ENCODE results near the gene LRRTM4.

Gene LRRTM4

DNA sequence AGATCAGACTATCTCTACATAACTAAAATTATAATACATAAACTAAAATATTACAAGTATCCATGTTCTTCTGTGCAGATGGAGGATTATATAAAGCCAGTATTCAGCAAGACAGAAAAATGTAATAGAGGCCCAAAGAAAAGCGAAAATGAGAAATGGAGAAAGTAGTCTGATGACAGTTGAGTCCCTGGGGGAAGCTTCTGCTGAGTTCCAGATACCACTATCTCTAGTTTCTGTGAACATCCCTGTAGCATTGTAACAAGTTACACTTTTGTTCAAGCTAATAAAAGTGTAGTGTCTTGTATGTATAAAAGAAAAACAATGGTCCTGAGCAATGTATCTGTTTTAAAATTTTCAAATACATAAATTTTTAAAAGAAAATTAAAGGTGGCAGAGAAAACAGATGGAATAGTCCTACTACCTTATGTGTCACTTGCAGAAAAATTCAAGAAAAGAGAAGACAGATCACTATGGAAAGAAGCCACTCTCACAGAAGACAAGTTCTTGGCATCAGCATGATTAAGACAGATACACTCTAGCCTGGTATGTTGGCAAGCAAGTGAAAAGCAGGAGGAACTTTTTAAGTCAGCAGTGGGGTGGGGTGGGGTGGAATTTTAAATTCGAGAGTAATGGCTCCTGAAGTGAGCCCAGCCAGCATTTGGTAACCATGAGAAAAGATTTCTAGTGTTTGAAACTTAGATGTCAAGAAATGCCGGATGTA is 541.9 kb downstream of the LRRTM4 start:
- DNase-seq (ENCODE audit: low read depth), result no peak
- TF ChIP-seq, protein P1, sequence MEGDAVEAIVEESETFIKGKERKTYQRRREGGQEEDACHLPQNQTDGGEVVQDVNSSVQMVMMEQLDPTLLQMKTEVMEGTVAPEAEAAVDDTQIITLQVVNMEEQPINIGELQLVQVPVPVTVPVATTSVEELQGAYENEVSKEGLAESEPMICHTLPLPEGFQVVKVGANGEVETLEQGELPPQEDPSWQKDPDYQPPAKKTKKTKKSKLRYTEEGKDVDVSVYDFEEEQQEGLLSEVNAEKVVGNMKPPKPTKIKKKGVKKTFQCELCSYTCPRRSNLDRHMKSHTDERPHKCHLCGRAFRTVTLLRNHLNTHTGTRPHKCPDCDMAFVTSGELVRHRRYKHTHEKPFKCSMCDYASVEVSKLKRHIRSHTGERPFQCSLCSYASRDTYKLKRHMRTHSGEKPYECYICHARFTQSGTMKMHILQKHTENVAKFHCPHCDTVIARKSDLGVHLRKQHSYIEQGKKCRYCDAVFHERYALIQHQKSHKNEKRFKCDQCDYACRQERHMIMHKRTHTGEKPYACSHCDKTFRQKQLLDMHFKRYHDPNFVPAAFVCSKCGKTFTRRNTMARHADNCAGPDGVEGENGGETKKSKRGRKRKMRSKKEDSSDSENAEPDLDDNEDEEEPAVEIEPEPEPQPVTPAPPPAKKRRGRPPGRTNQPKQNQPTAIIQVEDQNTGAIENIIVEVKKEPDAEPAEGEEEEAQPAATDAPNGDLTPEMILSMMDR (IDR thresholded peaks at IDR 0.05; ENCODE audit: low read length, missing control alignments), result no peak
- no peak overlapping the region for H3K4me3 ChIP-seq (replicated peaks; ENCODE audit: low read depth, low read length)

DNA sequence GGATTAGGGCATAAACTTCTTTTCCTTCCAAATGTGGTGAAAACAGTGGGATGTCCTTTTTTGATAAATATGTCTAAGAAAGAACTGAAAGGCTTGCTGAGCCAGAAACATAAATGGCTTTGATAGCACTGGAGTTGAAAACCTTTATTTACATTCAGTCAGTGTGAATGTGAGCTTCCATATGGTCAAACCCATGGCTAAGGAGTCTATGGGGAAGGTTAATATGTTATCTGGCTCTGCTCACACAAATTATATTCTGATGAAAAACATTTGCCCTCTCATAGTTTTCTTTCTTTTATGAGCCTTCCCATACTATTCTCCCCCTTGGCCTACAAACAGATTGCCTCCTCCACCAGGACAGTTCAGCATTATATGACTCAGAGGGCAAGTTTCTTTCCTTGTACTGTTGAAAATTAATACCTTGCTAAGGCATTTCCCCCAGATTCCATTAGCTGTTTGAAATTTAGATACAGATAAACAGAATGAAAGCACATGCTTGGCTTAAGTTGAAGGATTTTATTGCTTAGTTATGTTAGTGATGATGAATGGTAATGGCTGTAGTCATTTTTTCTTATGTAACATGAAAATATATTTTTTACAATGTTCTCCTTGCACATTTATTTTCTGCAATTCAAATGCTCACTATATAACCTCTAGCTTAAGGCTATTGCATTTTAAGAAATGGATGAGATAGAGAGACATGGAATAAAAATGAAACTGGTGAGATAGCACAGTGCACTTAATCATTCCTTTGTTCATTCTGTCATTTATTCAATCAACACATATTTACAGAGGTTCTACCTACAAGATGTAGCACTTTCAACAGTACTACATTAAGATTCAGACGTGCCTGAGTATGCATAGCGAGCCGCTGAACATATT is 544.1 kb downstream of the LRRTM4 start:
- no peak overlapping the region for H3K4me3 ChIP-seq (replicated peaks; ENCODE audit: low read depth, low read length)
- TF ChIP-seq, protein P1 (IDR thresholded peaks at IDR 0.05; ENCODE audit: low read length, missing control alignments), result no peak
- peak; percentile 24 for DNase-seq (ENCODE audit: low read depth)

DNA sequence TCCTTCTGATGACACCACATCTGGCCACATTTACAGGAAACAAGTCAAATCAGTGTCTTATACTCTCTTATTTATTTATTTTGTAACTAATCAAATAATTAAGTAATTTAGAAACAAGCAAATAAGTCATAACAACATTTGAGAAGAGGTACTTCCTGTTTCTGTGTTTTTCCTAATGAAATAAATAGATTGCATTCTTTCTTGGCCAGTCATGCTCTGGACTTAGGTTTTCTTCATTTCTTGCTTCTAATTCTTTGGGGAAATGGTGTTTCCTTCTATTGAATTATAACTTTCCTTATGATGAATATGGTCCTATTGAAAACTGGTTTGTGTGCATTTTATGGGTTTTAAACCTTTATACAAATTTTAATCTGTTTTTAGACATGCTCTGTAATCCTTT is 546.4 kb downstream of the LRRTM4 start:
- H3K4me3 ChIP-seq (replicated peaks; ENCODE audit: low read depth, low read length), result no peak overlapping the region
- no peak for DNase-seq (ENCODE audit: low read depth)
- TF ChIP-seq, protein P1 (IDR thresholded peaks at IDR 0.05; ENCODE audit: low read length, missing control alignments), result no peak

DNA sequence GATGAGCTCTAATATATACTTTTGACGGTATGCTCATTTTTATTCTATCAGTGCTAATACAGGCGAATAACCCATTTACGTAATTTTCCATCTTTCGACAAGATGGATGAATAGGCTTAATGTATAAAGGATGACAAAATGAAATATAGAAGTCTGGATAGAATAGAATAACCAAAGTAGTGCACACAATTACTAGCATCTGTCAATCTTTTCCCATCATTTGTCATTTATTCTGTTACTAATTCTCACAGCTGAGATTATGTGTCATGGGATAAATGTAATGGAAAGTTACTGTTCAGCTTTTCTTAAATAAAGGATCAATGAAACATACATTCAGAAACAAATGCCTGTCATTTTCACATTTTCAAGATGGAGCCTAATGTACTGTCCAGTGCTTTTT is 548.6 kb downstream of the LRRTM4 start:
- TF ChIP-seq, protein P1 (IDR thresholded peaks at IDR 0.05; ENCODE audit: low read length, missing control alignments), result no peak
- H3K4me3 ChIP-seq (replicated peaks; ENCODE audit: low read depth, low read length), result no peak overlapping the region
- no peak for DNase-seq (ENCODE audit: low read depth)

DNA sequence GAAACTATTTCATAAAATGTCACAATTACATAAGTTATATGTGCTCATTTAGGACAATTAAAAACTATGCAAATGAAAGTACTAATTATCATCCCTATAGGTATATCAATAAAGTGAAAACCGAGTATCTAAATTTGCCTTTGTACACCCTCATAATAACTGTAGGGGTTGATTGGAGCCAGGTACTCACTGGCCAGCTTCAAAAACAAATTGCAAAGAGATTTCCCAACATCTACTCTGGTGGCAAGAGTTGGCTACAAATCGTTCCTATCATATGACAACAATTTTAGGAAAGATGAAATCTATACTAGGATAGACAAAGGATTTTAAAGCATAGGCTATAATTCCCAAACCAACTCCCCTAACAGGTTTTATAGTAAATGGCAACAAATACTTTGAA is 556.4 kb downstream of the LRRTM4 start:
- H3K4me3 ChIP-seq (replicated peaks; ENCODE audit: low read depth, low read length), result no peak overlapping the region
- TF ChIP-seq, protein P1 (IDR thresholded peaks at IDR 0.05; ENCODE audit: low read length, missing control alignments), result no peak
- DNase-seq (ENCODE audit: low read depth), result no peak

DNA sequence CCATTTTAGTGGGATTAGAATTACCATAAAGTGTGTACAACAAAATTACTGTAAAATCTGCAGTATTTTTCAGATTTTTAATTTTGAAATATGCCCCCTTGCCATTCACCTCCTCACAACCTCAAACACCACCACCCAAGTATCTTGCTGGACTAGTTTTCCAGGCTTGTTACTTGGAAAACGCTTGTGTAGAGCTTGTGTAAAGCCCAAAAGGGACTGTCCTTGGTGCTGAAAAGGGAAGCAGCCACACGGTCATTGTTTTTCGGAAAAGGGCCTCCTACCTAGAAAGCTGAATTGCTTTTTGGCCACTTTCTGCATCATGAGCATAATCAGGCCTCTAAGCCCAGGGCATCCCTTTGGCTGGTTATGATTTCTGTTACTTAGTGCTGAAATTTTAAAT is 563.4 kb downstream of the LRRTM4 start:
- peak; percentile 8 for DNase-seq (ENCODE audit: low read depth)
- no peak overlapping the region for H3K4me3 ChIP-seq (replicated peaks; ENCODE audit: low read depth, low read length)
- TF ChIP-seq, protein P1 (IDR thresholded peaks at IDR 0.05; ENCODE audit: low read length, missing control alignments), result no peak
